H7 (cell line): ENCODE results near the gene C6orf62. TPM values are rescaled to one million over a fixed set of nuclear protein-coding genes. Genes with fewer than 3 reads are reported as not detected.
A peak's percentile ranks its signal among the peaks of the same experiment; 100 is the strongest.

Experiments
- DNase-seq: peaks from one replicate; pipeline ENCODE4 v3.0.0; 2012
- H3K27me3 ChIP-seq: 2 replicates; pipeline ENCODE4 v1.6.0; 2011; ENCODE audit warnings: mild to moderate bottlenecking, low read length; ENCODE audit not compliant: control insufficient read depth, insufficient read depth
- H3K36me3 ChIP-seq: replicated peaks from 2 replicates; pipeline ENCODE4 v1.5.1; 2011; ENCODE audit warnings: low read length; ENCODE audit not compliant: control insufficient read depth, insufficient read depth
- H3K4me3 ChIP-seq: 2 replicates; pipeline ENCODE4 v1.5.1; 2011; ENCODE audit warnings: low read depth, mild to moderate bottlenecking, control low read depth, low read length, moderate library complexity; ENCODE audit not compliant: insufficient read depth
- total RNA-seq: library from RNA; depleted of rRNA; stranded (reverse); fragments of >200 nt; shearing (Covaris generic); gene quantifications from 2 replicates; pipeline ENCODE4 v1.2.3, GENCODE V29; 2014; rRNA removed

C6orf62 gene
- total RNA-seq, 1 experiment from 2014 or later = 83.3 TPM

DNA sequence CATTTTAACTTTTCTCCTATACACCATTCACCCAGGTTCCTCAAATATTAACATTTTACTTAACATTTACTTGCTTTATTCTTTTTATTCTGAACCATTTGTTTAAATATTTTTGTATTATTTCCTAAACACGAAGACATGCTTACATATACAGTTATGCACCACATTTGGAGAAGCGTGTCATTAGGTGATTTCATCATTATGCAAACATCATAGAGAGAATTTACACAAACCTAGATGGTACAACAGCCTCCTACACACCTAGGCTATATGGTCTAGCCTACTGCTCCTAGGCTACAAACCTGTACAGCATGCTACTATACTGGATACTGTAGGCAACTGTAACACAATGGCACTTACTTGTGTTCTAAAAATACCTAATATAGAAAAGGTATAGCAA lies 58.8 kb downstream of the C6orf62 start:
- Histone ChIP-seq H3K27me3 (no peaks in the 10 kb centered on the region), H3K4me3 (no peak overlapping the region), H3K36me3 (peaks cover 4% of the 10 kb centered on the region)
- DNase-seq = no peak

DNA sequence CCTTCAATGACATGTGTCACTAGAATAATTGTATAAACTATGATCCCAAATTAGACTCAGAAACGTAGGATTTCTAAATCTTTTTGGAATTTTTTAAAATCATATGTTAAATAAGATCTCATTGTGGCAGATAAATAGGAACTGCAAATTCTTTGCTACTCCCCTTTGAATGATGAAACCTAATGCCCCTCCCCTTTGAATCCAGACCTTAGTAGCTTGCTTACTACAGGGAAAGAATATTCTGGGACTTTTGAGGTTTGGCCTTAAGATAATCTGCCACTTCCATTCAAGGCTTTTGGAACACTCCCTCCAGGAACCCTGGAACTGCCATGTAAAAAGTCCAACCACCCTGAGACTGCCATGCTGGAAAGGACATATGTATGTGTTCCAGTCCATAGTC lies 59.4 kb downstream of the C6orf62 start:
- no peak for DNase-seq
- H3K4me3 ChIP-seq = no peak overlapping the region
- no peaks in the 10 kb centered on the region for H3K27me3 ChIP-seq
- H3K36me3 ChIP-seq = peaks cover 4% of the 10 kb centered on the region

DNA sequence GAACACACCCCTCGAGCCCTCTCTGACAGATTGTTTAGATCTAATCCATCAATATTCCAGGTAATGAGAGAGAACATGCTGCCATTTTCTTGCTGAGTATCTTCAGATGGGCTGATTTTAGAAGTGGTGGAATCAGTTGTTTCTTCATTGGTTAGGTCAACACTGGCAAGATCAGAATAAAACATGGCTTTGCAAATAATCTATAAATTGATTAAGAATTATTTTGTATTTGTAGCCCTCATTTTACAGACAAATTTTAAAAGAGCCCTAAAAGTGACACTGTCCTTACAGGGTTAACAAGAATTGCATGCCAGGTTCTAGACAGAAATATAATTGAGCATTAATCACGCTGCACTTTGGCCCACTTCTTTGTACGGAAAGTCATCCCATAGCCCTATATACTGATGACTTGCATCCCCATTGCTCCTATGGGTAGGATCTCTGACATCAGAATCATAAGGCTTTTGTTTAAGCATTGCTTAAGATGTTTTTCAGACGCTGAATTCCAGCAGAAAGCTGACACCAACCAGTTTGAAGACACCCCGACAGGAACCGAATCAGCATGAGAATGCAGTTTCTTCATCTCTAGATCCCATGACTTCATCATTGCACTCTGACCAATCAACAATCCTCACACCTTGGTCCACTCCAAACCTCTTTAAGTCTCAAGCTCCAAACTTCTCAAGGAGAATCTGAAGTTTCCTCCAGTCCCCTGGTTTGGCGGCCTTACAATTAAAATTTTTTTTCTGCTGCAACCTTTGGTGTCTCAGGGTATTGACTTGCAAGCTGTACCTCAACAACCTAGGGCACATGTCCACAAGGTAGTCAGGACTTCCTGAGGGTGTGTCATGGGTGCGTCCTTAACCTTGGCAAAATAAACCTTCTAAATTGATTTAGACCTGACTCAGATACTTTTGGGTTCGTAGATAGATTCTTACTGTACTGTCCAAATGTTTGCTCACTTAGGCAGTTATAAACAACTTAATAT lies 60.1 kb downstream of the C6orf62 start:
- no peak overlapping the region for H3K4me3 ChIP-seq
- DNase-seq = peak; percentile 39
- no peaks in the 10 kb centered on the region for H3K27me3 ChIP-seq
- H3K36me3 ChIP-seq = peaks cover 6% of the 10 kb centered on the region

DNA sequence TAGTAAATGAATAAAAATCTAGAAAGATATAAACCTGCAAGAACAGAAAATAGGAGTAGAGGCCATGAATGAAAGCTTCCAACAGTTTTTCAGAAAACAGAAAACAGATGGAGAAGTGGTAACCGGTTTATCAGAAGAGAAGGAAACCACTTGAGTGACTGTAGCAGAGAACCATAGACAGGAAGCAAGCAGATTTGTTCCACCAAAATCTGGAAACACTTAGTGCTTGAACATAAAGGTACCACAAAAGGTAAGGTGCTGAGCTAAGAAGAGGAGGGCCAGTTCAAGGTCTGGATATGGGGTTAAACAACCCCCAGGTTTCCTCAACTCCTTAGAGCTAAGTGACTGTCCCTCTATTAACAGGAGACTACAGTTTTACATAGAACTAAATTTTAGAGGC lies 63.7 kb downstream of the C6orf62 start:
- peaks cover 6% of the 10 kb centered on the region for H3K36me3 ChIP-seq
- no peak overlapping the region for H3K4me3 ChIP-seq
- no peak for DNase-seq
- no peaks in the 10 kb centered on the region for H3K27me3 ChIP-seq

Other genes with a start within 250 kb of the C6orf62 start
- 2.0 and 2.5 TPM in 2 replicates for gene GPLD1, start 229.6 kb downstream of the C6orf62 start, total RNA-seq
- gene ALDH5A1, start 224.2 kb downstream of the C6orf62 start, total RNA-seq = 1.00 and 1.5 TPM in 2 replicates
- gene KIAA0319, start 73.0 kb downstream of the C6orf62 start, total RNA-seq = 0.07 and 0.15 TPM in 2 replicates
- gene TDP2, start 52.3 kb downstream of the C6orf62 start, total RNA-seq = 15.6 and 15.7 TPM in 2 replicates
- gene ACOT13, start 52.1 kb downstream of the C6orf62 start, total RNA-seq = 6.7 and 12.4 TPM in 2 replicates
- gene GMNN, start 55.8 kb upstream of the C6orf62 start, total RNA-seq = 75.3 and 91.8 TPM in 2 replicates
- not detected in 2 replicates for gene ARMH2, start 79.8 kb upstream of the C6orf62 start, total RNA-seq
- 0.22 and 0.31 TPM in 2 replicates for gene RIPOR2, start 216.8 kb upstream of the C6orf62 start, total RNA-seq